Right lobe of liver (tissue), 4 donors: Measurements from ENCODE around the gene CUX1.

Experiments
- POLR2A ChIP-seq: fragments of 450-650 bp; IDR thresholded peaks from one replicate; pipeline ENCODE4 v1.6.1; 2017; ENCODE audit warnings: antibody characterized with exemption, mild to moderate bottlenecking
- TF ChIP-seq, protein P1 (sequence below), 4 donors: fragments of 200-600 bp in 3 of 4; fragments of 450-650 bp in 1 of 4; IDR thresholded peaks; one replicate each; pipeline versions ENCODE4 v1.5.1 to v1.8.0; 2016 to 2022; ENCODE audit warnings: antibody characterized with exemption in 4 of 4, mild to moderate bottlenecking in 2 of 4
- donor health status: DM: no; HTN: no; CAD: no.
- donor health status: DM: no; HTN: no; CAD: no.
- donor health status: DM: no; HTN: yes; CAD: no.

DNA sequence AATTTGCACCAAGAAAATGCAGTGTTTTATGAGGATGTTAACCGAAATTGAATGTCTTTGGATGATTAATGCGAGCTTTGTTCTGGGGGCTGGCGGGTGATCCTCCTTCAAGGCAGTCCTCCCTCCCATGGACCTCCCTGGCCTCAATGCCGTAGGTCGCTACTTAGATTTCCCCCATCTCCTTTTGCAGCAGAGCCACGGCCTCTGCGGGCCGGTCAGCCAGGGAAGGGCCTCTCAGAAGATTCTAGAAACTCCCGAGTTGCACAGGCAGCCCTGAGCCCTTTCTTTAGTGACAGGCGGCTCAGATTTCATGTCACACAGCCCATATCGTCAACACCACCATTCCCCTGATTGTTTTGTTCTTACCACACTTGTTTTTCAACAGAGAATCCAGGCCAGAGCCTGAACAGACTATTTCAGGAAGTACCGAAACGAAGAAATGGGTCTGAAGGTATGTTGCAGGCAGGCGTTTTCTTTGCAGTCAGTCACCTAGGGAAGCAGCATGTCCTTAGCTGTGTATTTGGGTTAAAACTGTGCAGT lies 381.1 kb downstream of the CUX1 start:
- TF ChIP-seq, protein P1, sequence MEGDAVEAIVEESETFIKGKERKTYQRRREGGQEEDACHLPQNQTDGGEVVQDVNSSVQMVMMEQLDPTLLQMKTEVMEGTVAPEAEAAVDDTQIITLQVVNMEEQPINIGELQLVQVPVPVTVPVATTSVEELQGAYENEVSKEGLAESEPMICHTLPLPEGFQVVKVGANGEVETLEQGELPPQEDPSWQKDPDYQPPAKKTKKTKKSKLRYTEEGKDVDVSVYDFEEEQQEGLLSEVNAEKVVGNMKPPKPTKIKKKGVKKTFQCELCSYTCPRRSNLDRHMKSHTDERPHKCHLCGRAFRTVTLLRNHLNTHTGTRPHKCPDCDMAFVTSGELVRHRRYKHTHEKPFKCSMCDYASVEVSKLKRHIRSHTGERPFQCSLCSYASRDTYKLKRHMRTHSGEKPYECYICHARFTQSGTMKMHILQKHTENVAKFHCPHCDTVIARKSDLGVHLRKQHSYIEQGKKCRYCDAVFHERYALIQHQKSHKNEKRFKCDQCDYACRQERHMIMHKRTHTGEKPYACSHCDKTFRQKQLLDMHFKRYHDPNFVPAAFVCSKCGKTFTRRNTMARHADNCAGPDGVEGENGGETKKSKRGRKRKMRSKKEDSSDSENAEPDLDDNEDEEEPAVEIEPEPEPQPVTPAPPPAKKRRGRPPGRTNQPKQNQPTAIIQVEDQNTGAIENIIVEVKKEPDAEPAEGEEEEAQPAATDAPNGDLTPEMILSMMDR (IDR thresholded peaks at IDR 0.05) = no peak
- TF ChIP-seq POLR2A = no peak
